Thyroid gland (tissue), 4 donors: Measurements from ENCODE around the gene ZNF548.
"Not testable (repeated sequence)": the region's sequence is repeated elsewhere in the genome, so short reads cannot be mapped to it uniquely, and the experiment has no call there.

ENCODE experiments used
- CTCF ChIP-seq, 6 experiments: fragments of 200-600 bp in 3 of 6; fragments of 450-650 bp in 3 of 6; sonication (generic) in 3 of 6; IDR thresholded peaks; one replicate each; pipeline ENCODE4 v1.5.1; 2016 to 2019; ENCODE audit warnings: antibody characterized with exemption in 6 of 6, mild to moderate bottlenecking in 2 of 6, inconsistent platforms in 1 of 6, moderate library complexity in 1 of 6
- POLR2A ChIP-seq, 2 donors: fragments of 450-650 bp; IDR thresholded peaks; one replicate each; pipeline ENCODE4 v1.6.1; 2017; ENCODE audit warnings: antibody characterized with exemption in 2 of 2, mild to moderate bottlenecking in 2 of 2, moderate library complexity in 1 of 2

GRCh38 chr19:57374647-57375046, 15.0 kb upstream of the ZNF548 start:
- not testable (repeated sequence) for TF ChIP-seq CTCF, POLR2A (IDR thresholded peaks at IDR 0.05)
